ENCODE data around the gene SIRT2. TPM values are rescaled to one million over a fixed set of nuclear protein-coding genes. Genes with fewer than 3 reads are reported as not detected.
A peak's percentile ranks its signal among the peaks of the same experiment; 100 is the strongest.

The SIRT2 gene
- total and polyA plus RNA-seq, 2 of the 13 experiments (the other 11 are each of a cell fraction or from before 2014, with no cell fraction given) = 22.3 to 26.1 TPM

DNA sequence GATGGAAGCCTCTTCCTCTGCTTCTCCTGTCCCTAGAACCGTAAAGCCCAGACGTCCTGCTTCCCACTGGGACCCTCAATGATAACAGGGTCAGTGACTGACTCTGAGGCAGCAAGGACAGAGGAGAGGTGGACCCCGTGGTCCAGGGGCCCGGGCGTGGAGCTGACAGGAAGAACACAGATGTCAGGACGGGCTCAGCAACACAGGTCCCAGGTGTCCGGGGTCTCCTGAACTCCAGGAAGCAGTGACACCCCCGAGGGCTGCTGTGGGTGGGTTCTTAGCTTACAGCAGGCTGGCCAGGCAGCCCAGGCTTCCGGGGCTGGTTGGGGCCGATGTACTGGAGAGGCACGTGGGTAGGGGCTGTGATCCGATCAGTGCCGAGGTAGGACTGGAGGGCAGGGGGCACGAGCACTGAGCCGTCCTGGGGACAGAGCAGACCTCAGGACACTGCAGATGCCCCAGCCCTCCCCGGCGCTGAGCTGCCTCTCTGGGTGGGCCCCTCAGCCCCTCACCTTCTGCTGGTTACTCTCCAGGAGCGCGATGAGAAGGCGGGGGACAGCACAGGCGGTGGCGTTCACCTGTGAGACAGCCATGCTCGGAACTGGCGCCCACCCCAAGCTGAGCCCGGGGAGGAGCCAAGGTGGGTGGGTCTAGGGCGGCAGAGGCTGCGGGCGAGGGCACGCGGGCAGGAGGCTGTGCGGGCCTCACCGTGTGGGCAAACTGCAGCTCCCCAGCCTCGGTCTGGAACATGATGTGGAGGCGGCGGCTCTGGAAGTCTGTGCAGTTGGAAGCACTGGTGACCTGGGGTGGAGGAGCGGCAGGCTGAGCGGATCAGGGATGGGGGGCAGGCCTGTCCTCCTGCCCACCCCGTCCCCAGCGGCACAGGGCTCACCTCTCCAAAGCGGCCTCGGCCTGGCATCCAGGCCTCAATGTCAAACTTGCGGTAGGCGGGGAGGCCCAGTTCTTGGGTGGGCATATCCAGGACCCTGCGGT lies 16.2 kb upstream of the SIRT2 start:
- Histone ChIP-seq H4K20me1 (ENCODE audit: insufficient read depth, low read length) (no peaks in the 10 kb centered on the region), H3K9ac (ENCODE audit: insufficient read depth, low read depth, low read length) (no peak overlapping the region), H3K4me1 (ENCODE audit: insufficient read depth, low read length) (peaks cover 12% of the 10 kb centered on the region), H3K27ac (ENCODE audit: extremely low read length, insufficient read depth, low read length) (no peak overlapping the region), H2AFZ (ENCODE audit: low read length) (no peak overlapping the region), H3K4me3 (replicated peaks in 1 of 3; ENCODE audit: insufficient read depth in 1 of 3, low read depth in 2 of 3, low read length in 3 of 3) (no peak overlapping the region), H3K27me3 (ENCODE audit: control insufficient read depth in 1 of 2, insufficient read depth in 2 of 2, low read length in 2 of 2) (no peaks in the 10 kb centered on the region), H3K9me3 (ENCODE audit: low read length) (no peaks in the 10 kb centered on the region), H3K36me3 (replicated peaks in 1 of 2; ENCODE audit: control insufficient read depth in 1 of 2, insufficient read depth in 2 of 2, low read length in 2 of 2) (no peaks in the 10 kb centered on the region; a peak in 2 of 5 replicates), H3K79me2 (ENCODE audit: insufficient read depth, low read length) (no peaks in the 10 kb centered on the region), H3K4me2 (ENCODE audit: low read depth, low read length) (no peak overlapping the region)
- TF ChIP-seq HOXD1 (CRISPR knock-in tag; IDR thresholded peaks at IDR 0.05) = no peak
- no peak for TF ChIP-seq MIXL1 (CRISPR knock-in tag; IDR thresholded peaks at IDR 0.05)
- TF ChIP-seq AGO2 (optimal IDR thresholded peaks at IDR 0.05; ENCODE audit: low read depth, low read length) = peak; percentile 83
- TF ChIP-seq, protein P1, sequence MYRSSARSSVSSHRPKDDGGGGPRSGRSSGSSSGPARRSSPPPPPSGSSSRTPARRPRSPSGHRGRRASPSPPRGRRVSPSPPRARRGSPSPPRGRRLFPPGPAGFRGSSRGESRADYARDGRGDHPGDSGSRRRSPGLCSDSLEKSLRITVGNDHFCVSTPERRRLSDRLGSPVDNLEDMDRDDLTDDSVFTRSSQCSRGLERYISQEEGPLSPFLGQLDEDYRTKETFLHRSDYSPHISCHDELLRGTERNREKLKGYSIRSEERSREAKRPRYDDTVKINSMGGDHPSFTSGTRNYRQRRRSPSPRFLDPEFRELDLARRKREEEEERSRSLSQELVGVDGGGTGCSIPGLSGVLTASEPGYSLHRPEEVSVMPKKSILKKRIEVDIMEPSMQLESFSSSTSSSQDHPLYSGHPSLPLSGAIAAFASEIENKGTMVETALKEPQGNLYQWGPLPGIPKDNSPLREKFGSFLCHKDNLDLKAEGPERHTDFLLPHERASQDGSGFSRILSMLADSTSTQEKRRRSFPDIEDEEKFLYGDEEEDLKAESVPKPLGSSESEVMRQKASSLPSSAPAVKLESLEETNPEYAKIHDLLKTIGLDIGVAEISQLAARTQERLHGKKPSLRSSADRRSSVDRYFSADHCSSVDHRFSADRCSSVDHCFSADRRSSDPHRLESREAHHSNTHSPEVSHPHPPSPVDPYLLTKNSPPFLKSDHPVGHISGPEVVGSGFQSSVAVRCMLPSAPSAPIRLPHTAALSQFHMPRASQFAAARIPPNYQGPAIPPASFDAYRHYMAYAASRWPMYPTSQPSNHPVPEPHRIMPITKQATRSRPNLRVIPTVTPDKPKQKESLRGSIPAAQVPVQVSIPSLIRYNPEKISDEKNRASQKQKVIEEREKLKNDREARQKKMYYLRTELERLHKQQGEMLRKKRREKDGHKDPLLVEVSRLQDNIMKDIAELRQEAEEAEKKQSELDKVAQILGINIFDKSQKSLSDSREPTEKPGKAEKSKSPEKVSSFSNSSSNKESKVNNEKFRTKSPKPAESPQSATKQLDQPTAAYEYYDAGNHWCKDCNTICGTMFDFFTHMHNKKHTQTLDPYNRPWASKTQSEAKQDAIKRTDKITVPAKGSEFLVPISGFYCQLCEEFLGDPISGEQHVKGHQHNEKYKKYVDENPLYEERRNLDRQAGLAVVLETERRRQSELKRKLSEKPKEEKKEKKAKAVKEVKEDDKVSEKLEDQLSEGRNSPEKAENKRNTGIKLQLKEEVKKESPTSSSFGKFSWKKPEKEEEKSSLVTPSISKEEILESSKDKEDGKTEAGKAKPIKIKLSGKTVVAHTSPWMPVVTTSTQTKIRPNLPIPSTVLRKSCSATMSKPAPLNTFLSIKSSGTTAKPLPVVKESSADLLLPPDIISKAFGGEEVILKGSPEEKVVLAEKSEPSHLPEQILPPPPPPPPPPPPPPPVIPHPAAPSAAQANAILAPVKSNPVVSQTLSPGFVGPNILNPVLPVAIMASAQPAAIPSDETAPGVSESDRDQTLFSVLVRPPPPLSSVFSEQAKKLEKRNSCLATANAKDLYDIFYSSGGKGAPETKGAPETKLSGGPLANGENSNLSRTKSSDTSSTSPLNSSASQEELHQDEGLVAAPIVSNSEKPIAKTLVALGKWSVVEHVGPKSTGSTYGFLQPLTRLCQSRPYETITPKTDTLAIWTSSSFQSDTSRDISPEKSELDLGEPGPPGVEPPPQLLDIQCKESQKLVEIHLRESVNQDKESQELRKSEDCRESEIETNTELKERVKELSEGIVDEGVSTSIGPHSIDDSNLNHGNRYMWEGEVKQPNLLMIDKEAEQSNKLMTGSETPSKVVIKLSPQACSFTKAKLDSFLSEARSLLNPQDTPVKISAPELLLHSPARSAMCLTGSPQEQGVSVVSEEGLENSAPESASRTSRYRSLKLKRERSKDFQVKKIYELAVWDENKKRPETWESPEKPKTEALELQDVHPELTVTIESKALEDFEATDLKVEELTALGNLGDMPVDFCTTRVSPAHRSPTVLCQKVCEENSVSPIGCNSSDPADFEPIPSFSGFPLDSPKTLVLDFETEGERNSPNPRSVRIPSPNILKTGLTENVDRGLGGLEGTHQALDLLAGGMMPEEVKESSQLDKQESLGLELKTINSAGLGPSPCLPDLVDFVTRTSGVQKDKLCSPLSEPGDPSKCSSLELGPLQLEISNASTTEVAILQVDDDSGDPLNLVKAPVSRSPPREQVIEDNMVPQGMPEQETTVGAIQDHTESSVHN (CRISPR knock-in tag; IDR thresholded peaks at IDR 0.05) = no peak
- TF ChIP-seq RBFOX2 (IDR thresholded peaks at IDR 0.05; ENCODE audit: low read depth, low read length) = 0 out of 2 replicates have a peak, but pooled peaks have one; percentile 20
- no peak for TF ChIP-seq ZNF550 (CRISPR knock-in tag; IDR thresholded peaks at IDR 0.05; ENCODE audit: borderline replicate concordance)
- BruUV-seq (replicated peaks) = no TSS peak
- POLR2A ChIA-PET = no interaction called here
- ATAC-seq (no peak), DNase-seq (ENCODE audit: low spot score) (no peak), FAIRE-seq (no peak)
- 95% methylated on average over 27 of the region's 44 CpGs for WGBS (ENCODE audit: low lambda C conversion rate)
- CTCF ChIA-PET (ENCODE audit: low intra/inter-chr PET ratio, low total read pairs) = no interaction called here
- in situ Hi-C loops (cut with HindIII; ENCODE audit: extremely low pct_ligation_motif_present, low pct_unique_long_range_greater_than_20kb) (loop anchor here (25.0 kb wide), 1 partner anchor 178 kb away; the partner anchor contains the start of gene CAPN12), intact Hi-C loops (cut with micrococcal nuclease; ENCODE audit: unreplicated experiment) (no loop called here)

All from HepG2 (cell line).